PC-3 (cell line): ENCODE measurements around the gene MIGA1. TPM values are rescaled to one million over a fixed set of nuclear protein-coding genes. Genes with fewer than 3 reads are reported as not detected.

Source experiments
- ATAC-seq: fragments of 200-7000 bp; cut with Tn5 transposase; 2 replicates; pipeline ENCODE4 v1.9.1; 2020; ENCODE audit warnings: mild to moderate bottlenecking, moderate library complexity
- BruUV-seq: library from RNA; stranded (reverse); fragments of 400-500 nt; replicated peaks from 2 replicates; lab custom pipeline; 2021; lab: Mats Ljungman, UMichigan
- CTCF ChIA-PET: fragments of 300-600 bp; sonication (Branson Sonifier 250); formaldehyde crosslinking; loops from one replicate; lab custom pipeline; 2022; ENCODE audit warnings: antibody characterized with exemption; lab: Charles Lee
- POLR2A ChIA-PET: fragments of 300-600 bp; sonication (Branson Sonifier 250); formaldehyde crosslinking; loops from one replicate; lab custom pipeline; 2022; ENCODE audit warnings: antibody characterized with exemption; ENCODE audit not compliant: unreplicated experiment; lab: Charles Lee
- DNase-seq: peaks from one replicate; pipeline ENCODE4 v3.0.0-alpha.2; 2015
- H2AFZ ChIP-seq: fragments of 300-600 bp; sonication (generic); 2 replicates; pipeline ENCODE4 v1.6.0; 2016; ENCODE audit warnings: antibody characterized with exemption, low read length
- H3F3A ChIP-seq: fragments of 300-600 bp; sonication (generic); one replicate; pipeline ENCODE4 v1.6.0; 2017; ENCODE audit warnings: antibody characterized with exemption, low read length, control low read depth, mild to moderate bottlenecking; ENCODE audit not compliant: unreplicated experiment
- H3K27ac ChIP-seq: fragments of 300-600 bp; sonication (generic); 2 replicates; pipeline ENCODE4 v1.5.1; 2016; ENCODE audit warnings: mild to moderate bottlenecking, low read length
- H3K27me3 ChIP-seq: fragments of 300-600 bp; sonication (generic); 2 replicates; pipeline ENCODE4 v1.6.1; 2016; ENCODE audit warnings: low read length, mixed read lengths
- H3K36me3 ChIP-seq: fragments of 300-600 bp; sonication (generic); 2 replicates; pipeline ENCODE4 v1.6.1; 2016; ENCODE audit warnings: low read depth, mixed run types, low read length, mixed read lengths
- H3K4me1 ChIP-seq: fragments of 300-600 bp; sonication (generic); 2 replicates; pipeline ENCODE4 v1.5.1; 2016; ENCODE audit warnings: low read length; ENCODE audit not compliant: insufficient read depth
- H3K4me2 ChIP-seq: fragments of 300-600 bp; sonication (generic); 2 replicates; pipeline ENCODE4 v1.6.0; 2016; ENCODE audit warnings: low read length
- H3K4me3 ChIP-seq: fragments of 300-600 bp; sonication (generic); 2 replicates; pipeline ENCODE4 v1.5.1; 2016; ENCODE audit warnings: mild to moderate bottlenecking, low read length, mixed read lengths
- H3K79me2 ChIP-seq: fragments of 300-600 bp; sonication (generic); 2 replicates; pipeline ENCODE4 v1.6.1; 2017; ENCODE audit warnings: low read length, mixed read lengths
- H3K9ac ChIP-seq: fragments of 300-600 bp; sonication (generic); 2 replicates; pipeline ENCODE4 v1.6.0; 2016; ENCODE audit warnings: mild to moderate bottlenecking, low read length
- H3K9me2 ChIP-seq: fragments of 300-600 bp; sonication (generic); replicated peaks from 2 replicates; pipeline ENCODE4 v1.6.1; 2016; ENCODE audit warnings: mixed run types, low read length, mixed read lengths
- H3K9me3 ChIP-seq: fragments of 300-600 bp; sonication (generic); 2 replicates; pipeline ENCODE4 v1.6.1; 2016; ENCODE audit warnings: low read length, mixed read lengths
- H4K20me1 ChIP-seq: fragments of 300-600 bp; sonication (generic); 2 replicates; pipeline ENCODE4 v1.6.1; 2016; ENCODE audit warnings: low read length, mixed read lengths
- CTCF ChIP-seq: fragments of 300-600 bp; sonication (generic); conservative IDR thresholded peaks from 2 replicates; pipeline ENCODE4 v1.5.1; 2017; ENCODE audit warnings: antibody characterized with exemption, low read depth, mild to moderate bottlenecking, low read length
- EZH2 ChIP-seq: fragments of 300-600 bp; sonication (generic); IDR thresholded peaks from one replicate; pipeline ENCODE4 v1.6.1; 2017; ENCODE audit warnings: antibody characterized with exemption, mild to moderate bottlenecking, low read length; ENCODE audit not compliant: unreplicated experiment
- EZH2phosphoT487 ChIP-seq: fragments of 300-600 bp; sonication (generic); IDR thresholded peaks from 2 replicates; pipeline ENCODE4 v1.6.1; 2018; ENCODE audit warnings: mild to moderate bottlenecking, antibody characterized with exemption, low read length, borderline replicate concordance
- intact Hi-C: fragments of 100-400 bp; cut with micrococcal nuclease; formaldehyde crosslinking; loops from 2 replicates; pipeline ENCODE4 v1.9.0; 2023
- total RNA-seq: library from RNA; depleted of rRNA; stranded (reverse); fragments of >200 nt; gene quantifications from 2 replicates; pipeline ENCODE4 v1.2.3, GENCODE V29; 2014

The MIGA1 gene
- total RNA-seq, 1 experiment from 2014 or later, result 6.5 TPM

GRCh38 chr1:77900687-77901293 lies 121.3 kb downstream of the MIGA1 start:
- Histone ChIP-seq H3K36me3 (no peaks in the 10 kb centered on the region), H3K9ac (no peak overlapping the region), H3K4me1 (peaks cover 10% of the 10 kb centered on the region), H2AFZ (no peak overlapping the region), H3F3A (no peaks in the 10 kb centered on the region), H3K9me3 (no peaks in the 10 kb centered on the region), H3K9me2 (no peaks in the 10 kb centered on the region), H4K20me1 (no peaks in the 10 kb centered on the region), H3K4me2 (no peak overlapping the region), H3K27me3 (no peaks in the 10 kb centered on the region), H3K79me2 (no peaks in the 10 kb centered on the region), H3K4me3 (no peak overlapping the region), H3K27ac (no peak overlapping the region)
- intact Hi-C loops, result loop anchor here (1.0 to 5.0 kb wide), 5 partner anchors 27 to 752 kb away; partner anchors contain the start of gene USP33
- POLR2A ChIA-PET, result no interaction called here
- peak; percentile 69 for DNase-seq
- no peak for TF ChIP-seq EZH2phosphoT487
- peak; percentile 93 for TF ChIP-seq CTCF
- ATAC-seq, result peak; percentile 85
- no TSS peak for BruUV-seq
- CTCF ChIA-PET, result no interaction called here

GRCh38 chr1:77905603-77906002 lies 126.2 kb downstream of the MIGA1 start:
- H3F3A ChIP-seq, result no peaks in the 10 kb centered on the region
- H3K9me3 ChIP-seq, result no peaks in the 10 kb centered on the region
- no peak overlapping the region for H3K27ac ChIP-seq
- no peak for ATAC-seq
- H3K4me3 ChIP-seq, result no peak overlapping the region
- H3K4me2 ChIP-seq, result no peak overlapping the region
- no peaks in the 10 kb centered on the region for H4K20me1 ChIP-seq
- no peak overlapping the region for H3K9ac ChIP-seq
- no TSS peak for BruUV-seq
- H3K4me1 ChIP-seq, result peaks cover under 1% of the 10 kb centered on the region; the same call in 1 of the 2 replicates
- no peaks in the 10 kb centered on the region for H3K9me2 ChIP-seq
- H3K27me3 ChIP-seq, result no peaks in the 10 kb centered on the region
- POLR2A ChIA-PET, result no interaction called here
- H3K79me2 ChIP-seq, result no peaks in the 10 kb centered on the region
- CTCF ChIA-PET, result no interaction called here
- H2AFZ ChIP-seq, result no peak overlapping the region
- H3K36me3 ChIP-seq, result no peaks in the 10 kb centered on the region
- TF ChIP-seq CTCF (no peak), EZH2phosphoT487 (no peak), EZH2 (no peak)
- no peak for DNase-seq
- intact Hi-C loops, result no loop called here

- no peaks in the 10 kb centered on the region for H3K36me3 ChIP-seq
- ATAC-seq, result no peak
- H2AFZ ChIP-seq, result no peak overlapping the region
- POLR2A ChIA-PET, result no interaction called here
- no peaks in the 10 kb centered on the region for H3K27me3 ChIP-seq
- no peak overlapping the region for H3K27ac ChIP-seq
- H3K9me2 ChIP-seq, result no peaks in the 10 kb centered on the region
- intact Hi-C loops, result no loop called here
- H3K4me3 ChIP-seq, result no peak overlapping the region
- CTCF ChIA-PET, result no interaction called here
- TF ChIP-seq EZH2 (no peak), EZH2phosphoT487 (no peak), CTCF (no peak)
- no TSS peak for BruUV-seq
- H3K9ac ChIP-seq, result no peak overlapping the region
- H3K4me1 ChIP-seq, result no peaks in the 10 kb centered on the region
- H3K79me2 ChIP-seq, result no peaks in the 10 kb centered on the region
- DNase-seq, result no peak
- no peaks in the 10 kb centered on the region for H4K20me1 ChIP-seq
- no peak overlapping the region for H3K4me2 ChIP-seq
- H3F3A ChIP-seq, result no peaks in the 10 kb centered on the region
- no peaks in the 10 kb centered on the region for H3K9me3 ChIP-seq
These were observed 126.6 kb downstream of the MIGA1 start for GRCh38 chr1:77906019-77906545.
